Endothelial cell of umbilical vein (primary cell): ENCODE data around the gene ZDHHC14. TPM values are rescaled to one million over a fixed set of nuclear protein-coding genes. Genes with fewer than 3 reads are reported as not detected.

Experiments
- BruUV-seq: library from RNA; stranded (reverse); fragments of 400-500 nt; replicated peaks from 2 replicates; lab custom pipeline; 2021; lab: Mats Ljungman, UMichigan
- CTCF ChIA-PET: fragments of 300-600, 350-600 bp; sonication (Branson Sonifier 250); formaldehyde crosslinking; loops from one replicate; lab custom pipeline; 2021; ENCODE audit warnings: antibody characterized with exemption, inconsistent platforms; lab: Charles Lee
- POLR2A ChIA-PET: fragments of 300-600, 350-600 bp; sonication (Branson Sonifier 250); formaldehyde crosslinking; loops from one replicate; lab custom pipeline; 2021; ENCODE audit warnings: antibody characterized with exemption, inconsistent platforms; lab: Charles Lee
- DNase-seq: peaks from one replicate; pipeline ENCODE4 v3.0.0-alpha.2; 2011; ENCODE audit warnings: low read depth, low spot score
- FAIRE-seq: peaks from 2 replicates; lab custom pipeline; 2011; peaks lifted over from hg19 to GRCh38; lab: Jason Lieb, UNC
- H2AFZ ChIP-seq: 2 replicates; pipeline ENCODE4 v1.6.0; 2012; ENCODE audit warnings: low read depth, low read length, control low read depth, inconsistent platforms
- H3K27ac ChIP-seq: 2 replicates; pipeline ENCODE4 v1.5.1; 2011; ENCODE audit warnings: low read depth, mild to moderate bottlenecking, control low read depth, low read length, moderate library complexity; ENCODE audit not compliant: insufficient read depth
- H3K27me3 ChIP-seq, 2 experiments: 2 replicates each; pipeline versions ENCODE4 v1.6.0 to v1.6.1; 2011; ENCODE audit warnings: low read length in 2 of 2, mixed read lengths in 1 of 2; ENCODE audit not compliant: control insufficient read depth in 2 of 2, insufficient read depth in 2 of 2
- H3K36me3 ChIP-seq, 2 experiments: 2 replicates in 1 of 2; 3 replicates in 1 of 2; pipeline ENCODE4 v1.5.1; 2011; ENCODE audit warnings: low read length in 2 of 2, mild to moderate bottlenecking in 1 of 2, moderate library complexity in 1 of 2; ENCODE audit not compliant: control insufficient read depth in 2 of 2, insufficient read depth in 2 of 2; ENCODE audit errors: extremely low read depth in 1 of 2
- H3K4me1 ChIP-seq: 3 replicates; pipeline ENCODE4 v1.5.1; 2011; ENCODE audit warnings: mild to moderate bottlenecking, low read length; ENCODE audit not compliant: control insufficient read depth, insufficient read depth; ENCODE audit errors: extremely low read depth
- H3K4me2 ChIP-seq: 2 replicates; pipeline ENCODE4 v1.6.1; 2011; ENCODE audit warnings: low read length, control low read depth, mixed read lengths; ENCODE audit not compliant: insufficient read depth
- H3K4me3 ChIP-seq, 3 experiments: fragments of 200-600 bp in 1 of 3; sonication (generic), shearing (Covaris generic) in 1 of 3; replicated peaks in 1 of 3; 2 replicates each; pipeline ENCODE4 v1.5.1; 2011 to 2016; ENCODE audit warnings: control low read depth in 3 of 3, low read length in 3 of 3, mild to moderate bottlenecking in 2 of 3, inconsistent platforms in 1 of 3, low read depth in 1 of 3, moderate library complexity in 1 of 3; ENCODE audit not compliant: insufficient read depth in 1 of 3
- H3K79me2 ChIP-seq: 2 replicates; pipeline ENCODE4 v1.6.0; 2012; ENCODE audit warnings: low read length, inconsistent platforms; ENCODE audit not compliant: control insufficient read depth, insufficient read depth
- H3K9ac ChIP-seq: replicated peaks from 2 replicates; pipeline ENCODE3; 2011; ENCODE audit warnings: low read length, control low read depth; ENCODE audit not compliant: insufficient read depth; ENCODE audit errors: extremely low read depth
- H3K9me1 ChIP-seq: replicated peaks from 3 replicates; pipeline ENCODE4 v1.6.0; 2011; ENCODE audit warnings: mild to moderate bottlenecking, low read length; ENCODE audit not compliant: control insufficient read depth, insufficient read depth; ENCODE audit errors: extremely low read depth
- H3K9me3 ChIP-seq: replicated peaks from 2 replicates; pipeline ENCODE4 v1.5.1; 2012; ENCODE audit warnings: low read length, inconsistent platforms; ENCODE audit not compliant: control insufficient read depth, insufficient read depth
- H4K20me1 ChIP-seq: replicated peaks from 2 replicates; pipeline ENCODE3; 2011; ENCODE audit warnings: mild to moderate bottlenecking, low read length; ENCODE audit not compliant: control insufficient read depth, insufficient read depth; ENCODE audit errors: extremely low read depth
- CTCF ChIP-seq, 2 donors: IDR thresholded peaks; 1 replicate in 1 of 2; 2 replicates in 1 of 2; pipeline ENCODE4 v1.5.1; 2011; ENCODE audit warnings: low read length in 2 of 2, mild to moderate bottlenecking in 2 of 2, moderate library complexity in 2 of 2, control low read depth in 1 of 2, inconsistent platforms in 1 of 2, low read depth in 1 of 2; ENCODE audit not compliant: insufficient read depth in 1 of 2; ENCODE audit errors: extremely low read depth in 1 of 2
- EZH2 ChIP-seq: IDR thresholded peaks from 2 replicates; pipeline ENCODE4 v1.6.1; 2012; ENCODE audit warnings: borderline replicate concordance, low read depth, mild to moderate bottlenecking, moderate library complexity, low read length, inconsistent platforms; ENCODE audit not compliant: severe bottlenecking
- FOS ChIP-seq: IDR thresholded peaks from 2 replicates; pipeline ENCODE4 v1.6.1; 2011; ENCODE audit warnings: mild to moderate bottlenecking, low read length, moderate library complexity, borderline replicate concordance; ENCODE audit not compliant: insufficient read depth
- GATA2 ChIP-seq: IDR thresholded peaks from 2 replicates; pipeline ENCODE4 v1.7.0; 2011; ENCODE audit warnings: low read depth, mild to moderate bottlenecking, moderate library complexity, mixed read lengths, low read length; ENCODE audit not compliant: insufficient read length, insufficient read depth
- JUN ChIP-seq: IDR thresholded peaks from 2 replicates; pipeline ENCODE4 v1.6.1; 2011; ENCODE audit warnings: borderline replicate concordance, low read depth; ENCODE audit not compliant: insufficient read length, insufficient read depth
- MAX ChIP-seq: IDR thresholded peaks from 2 replicates; pipeline ENCODE4 v1.6.1; 2011; ENCODE audit not compliant: insufficient read depth, insufficient read length
- MYC ChIP-seq: IDR thresholded peaks from one replicate; pipeline ENCODE4 v1.6.1; 2011; ENCODE audit warnings: mild to moderate bottlenecking, low read depth, low read length
- POLR2A ChIP-seq: IDR thresholded peaks from 2 replicates; pipeline ENCODE4 v1.6.1; 2012; ENCODE audit warnings: low read depth, mild to moderate bottlenecking, control low read depth, low read length
- POLR2AphosphoS5 ChIP-seq: IDR thresholded peaks from 2 replicates; pipeline ENCODE4 v1.6.1; 2012; ENCODE audit warnings: low read depth, mild to moderate bottlenecking, control low read depth, low read length, moderate library complexity; ENCODE audit not compliant: insufficient read depth
- dilution Hi-C: fragments of 300-500 bp; cut with MboI; formaldehyde crosslinking; loops from one replicate; pipeline ENCODE4 v1.15.0; 2019; ENCODE audit warnings: low sequenced_read_pairs; ENCODE audit not compliant: extremely low pct_ligation_motif_present
- intact Hi-C: fragments of 100-400 bp; cut with micrococcal nuclease; formaldehyde crosslinking; loops from one replicate; pipeline ENCODE4 v1.10.0; 2022
- polyA plus RNA-seq, 4 experiments: library from polyadenylated mRNA; depleted of rRNA in 3 of 4; stranded (reverse) in 3 of 4; unstranded in 1 of 4; fragments of >200 nt; gene quantifications; 2 replicates each; pipeline versions ENCODE4 v1.2.1 to v1.2.3, GENCODE V29; 2011 to 2012; ENCODE audit warnings: missing spikeins in 1 of 4
- total RNA-seq: library from RNA; stranded (reverse); gene quantifications from 2 replicates; pipeline ENCODE4 v1.2.3, GENCODE V29; 2021

ZDHHC14 gene
- total and polyA plus RNA-seq, 2 donors (not counting 3 experiments of a cell fraction or from before 2014, with no cell fraction given) = 23.0 to 25.6 TPM

- ChIA-PET CTCF (no interaction called here), POLR2A (no interaction called here)
- DNase-seq (no peak), FAIRE-seq (no peak)
- H3K27ac ChIP-seq = no peak overlapping the region
- H3K4me3 ChIP-seq = no peak overlapping the region
- H3K36me3 ChIP-seq = no peaks in the 10 kb centered on the region
- no peaks in the 10 kb centered on the region for H3K79me2 ChIP-seq
- intact Hi-C loops (no loop called here), dilution Hi-C loops (no loop called here)
- H3K9me3 ChIP-seq = no peaks in the 10 kb centered on the region
- no peaks in the 10 kb centered on the region for H3K9me1 ChIP-seq
- TF ChIP-seq MAX = no peak
- TF ChIP-seq GATA2 = no peak
- no peak for TF ChIP-seq POLR2AphosphoS5
- no peak for TF ChIP-seq POLR2A
- no peak for TF ChIP-seq EZH2
- no peak for TF ChIP-seq JUN
- TF ChIP-seq FOS = no peak
- TF ChIP-seq CTCF (IDR thresholded peaks at IDR 0.05; ENCODE audit: extremely low read depth in 1 of 2, insufficient read depth in 1 of 2, low read depth in 1 of 2, low read length in 2 of 2) = no peak
- no peak for TF ChIP-seq MYC
- no peaks in the 10 kb centered on the region for H4K20me1 ChIP-seq
- H3K4me2 ChIP-seq = no peak overlapping the region
- H2AFZ ChIP-seq = no peak overlapping the region
- no peaks in the 10 kb centered on the region for H3K4me1 ChIP-seq
- no peaks in the 10 kb centered on the region for H3K27me3 ChIP-seq
- no TSS peak for BruUV-seq
- H3K9ac ChIP-seq = no peak overlapping the region
These were observed 211.6 kb downstream of the ZDHHC14 start for GRCh38 chr6:157592541-157592940.
